A549 (cell line): ENCODE data around the gene PLEKHN1. TPM values are rescaled to one million over a fixed set of nuclear protein-coding genes. Genes with fewer than 3 reads are reported as not detected.
"Not testable (repeated sequence)": the region's sequence is repeated elsewhere in the genome, so short reads cannot be mapped to it uniquely, and the experiment has no call there.

ENCODE experiments used
- ATAC-seq, 2 experiments: fragments of 200-7000 bp in 1 of 2; fragments of >200 bp in 1 of 2; cut with Nextera tagmentation in 1 of 2; cut with Tn5 transposase in 1 of 2; 3 replicates each; pipeline versions ENCODE4 v1.8.0 to v1.9.1; 2018 to 2020; ENCODE audit warnings: mild to moderate bottlenecking in 1 of 2, moderate library complexity in 1 of 2
- CTCF ChIA-PET: fragments of 300-600 bp; sonication (Branson Sonifier 250); formaldehyde crosslinking; extraction: SDS; loops from one replicate; lab custom pipeline; 2021; ENCODE audit warnings: antibody characterized with exemption, inconsistent platforms; lab: Yijun Ruan, JAX
- POLR2A ChIA-PET: fragments of 350-600 bp; formaldehyde crosslinking; extraction: SDS; loops from one replicate; lab custom pipeline; 2021; ENCODE audit warnings: antibody characterized with exemption, inconsistent platforms; lab: Yijun Ruan, JAX
- DNase-seq, 2 experiments: peaks; one replicate each; pipeline versions ENCODE4 v3.0.0 to v3.0.0-alpha.2; 2011 to 2016; ENCODE audit warnings: low read depth in 1 of 2, low spot score in 1 of 2
- FAIRE-seq: peaks from 2 replicates; lab custom pipeline; 2011; peaks lifted over from hg19 to GRCh38; lab: Jason Lieb, UNC
- H3K27ac ChIP-seq, 2 experiments: fragments of >200 bp; sonication (Bioruptor Twin); formaldehyde crosslinking; 3 replicates each; pipeline ENCODE4 v1.5.1; 2016 to 2017
- H3K4me1 ChIP-seq: fragments of >200 bp; sonication (Bioruptor Twin); formaldehyde crosslinking; 3 replicates; pipeline ENCODE4 v1.6.1; 2016
- H3K4me2 ChIP-seq: fragments of >200 bp; sonication (Bioruptor Twin); formaldehyde crosslinking; 3 replicates; pipeline ENCODE4 v1.6.1; 2016
- H3K4me3 ChIP-seq: fragments of >200 bp; sonication (Bioruptor Twin); formaldehyde crosslinking; 3 replicates; pipeline ENCODE4 v1.5.1; 2016
- H3K9me3 ChIP-seq: fragments of >200 bp; sonication (Bioruptor Twin); formaldehyde crosslinking; 3 replicates; pipeline ENCODE4 v1.6.1; 2016
- BHLHE40 ChIP-seq: IDR thresholded peaks from 2 replicates; pipeline ENCODE4 v1.6.1; 2012; ENCODE audit warnings: low read depth, low read length, inconsistent platforms
- CBX2 ChIP-seq: fragments of 200-600 bp; sonication (generic); IDR thresholded peaks from 2 replicates; pipeline ENCODE4 v1.6.1; 2016; ENCODE audit warnings: low read depth, mild to moderate bottlenecking, borderline replicate concordance
- CEBPB ChIP-seq, 2 experiments: fragments of >200 bp in 1 of 2; sonication (Bioruptor Twin) in 1 of 2; formaldehyde crosslinking in 1 of 2; IDR thresholded peaks; 2 replicates each; pipeline ENCODE4 v1.6.1; 2012 to 2016
- CTCF ChIP-seq: fragments of >200 bp; sonication (Bioruptor Twin); formaldehyde crosslinking; IDR thresholded peaks from 3 replicates; pipeline ENCODE4 v1.5.1; 2016
- FOSB ChIP-seq: fragments of 250-450 bp; sonication (Bioruptor Pico); IDR thresholded peaks from 2 replicates; pipeline ENCODE4 v1.5.0; 2020; ENCODE audit warnings: mild to moderate bottlenecking, moderate library complexity
- HES2 ChIP-seq: fragments of >200 bp; sonication (Bioruptor Twin); formaldehyde crosslinking; IDR thresholded peaks from 2 replicates; pipeline ENCODE4 v1.6.1; 2016
- HOXA7 ChIP-seq: fragments of 250-450 bp; sonication (Bioruptor Pico); IDR thresholded peaks from 2 replicates; pipeline ENCODE4 v1.5.0; 2020; ENCODE audit warnings: mild to moderate bottlenecking, moderate library complexity
- RARB ChIP-seq: fragments of 250-450 bp; sonication (Bioruptor Pico); IDR thresholded peaks from 2 replicates; pipeline ENCODE4 v1.8.0; 2021; ENCODE audit warnings: mild to moderate bottlenecking, moderate library complexity
- SMC3 ChIP-seq: fragments of >200 bp; sonication (Bioruptor Twin); formaldehyde crosslinking; IDR thresholded peaks from 3 replicates; pipeline ENCODE4 v1.6.1; 2018; ENCODE audit warnings: inconsistent platforms
- TFCP2L1 ChIP-seq: fragments of 250-450 bp; sonication (Bioruptor Pico); IDR thresholded peaks from 2 replicates; pipeline ENCODE4 v1.5.0; 2021; ENCODE audit warnings: mild to moderate bottlenecking
- WGBS: methylation state at CpG from one replicate; pipeline ENCODE4 v1.1.6; 2017; ENCODE audit errors: missing lambda C conversion rate; 5-methylcytosine and 5-hydroxymethylcytosine counted together
- polyA plus RNA-seq, 4 experiments: library from polyadenylated mRNA; depleted of rRNA in 3 of 4; stranded (reverse); fragments of >200 nt; fragmentation: RNase III in 1 of 4; extraction: RNeasy Plus Mini Kit Qiagen cat#74134 plus additional on column Dnase treatment in 1 of 4; gene quantifications; 2 replicates in 3 of 4; 3 replicates in 1 of 4; pipeline ENCODE4 v1.2.3, GENCODE V29; 2011 to 2017

Gene PLEKHN1
- polyA plus RNA-seq, 2 of the 4 experiments (the other 2 are of a cell fraction) = 0.75 to 3.2 TPM

- POLR2A ChIA-PET = no interaction called here
Observed at GRCh38 chr1:993379-993995, 27.2 kb downstream of the PLEKHN1 start.

GRCh38 chr1:994546-994945 lies 28.3 kb downstream of the PLEKHN1 start:
- ATAC-seq = peak in 1 of 2 experiments; percentile 1; a peak in 2 of 6 replicates
- Histone ChIP-seq H3K4me1 (peaks cover 14% of the 10 kb centered on the region), H3K9me3 (peaks cover 14% of the 10 kb centered on the region; the same call in 2 of the 3 replicates)
- H3K4me3 ChIP-seq, POLR2A ChIA-PET, H3K27ac ChIP-seq, DNase-seq, FAIRE-seq, H3K4me2 ChIP-seq: not testable (repeated sequence)
- 83% methylated on average over 3 of the region's 6 CpGs for WGBS
- CTCF ChIA-PET = interaction anchor here (4.9 kb wide), 1 partner anchor 11 kb away, joined by 48 read pairs; no protein-coding TSS in a partner anchor

More at GRCh38 chr1:993379-993995, 27.2 kb downstream of the PLEKHN1 start:
- Histone ChIP-seq H3K27ac (no peak overlapping the region), H3K4me3 (no peak overlapping the region)
- TF ChIP-seq BHLHE40 = no peak
- no peak for TF ChIP-seq HOXA7 (CRISPR knock-in tag)
- no peak for TF ChIP-seq RARB (CRISPR knock-in tag)
- no peak for TF ChIP-seq TFCP2L1 (CRISPR knock-in tag)
- no peak for TF ChIP-seq HES2
- TF ChIP-seq, all 56 proteins: peak for 0
- no peak overlapping the region for H3K4me2 ChIP-seq
- ATAC-seq (peak; percentile 8 to 14; a peak in 3 of 6 replicates), DNase-seq (no peak), FAIRE-seq (no peak)
- WGBS = 69% methylated on average over 6 of the region's 15 CpGs
- H3K4me1 ChIP-seq = peaks cover 11% of the 10 kb centered on the region
- CTCF ChIA-PET = interaction anchor here (2.4 to 4.9 kb wide), 4 partner anchors 8 to 12 kb away, joined by 7 to 48 read pairs (median 18); no protein-coding TSS in a partner anchor
- peaks cover 14% of the 10 kb centered on the region; the same call in 2 of the 3 replicates for H3K9me3 ChIP-seq

GRCh38 chr1:995665-996633 lies 29.7 kb downstream of the PLEKHN1 start:
- no peak overlapping the region for H3K4me3 ChIP-seq
- FAIRE-seq = no peak
- ATAC-seq = no peak; a peak in 1 of 6 replicates

GRCh38 chr1:996851-997712 lies 30.8 kb downstream of the PLEKHN1 start:
- Histone ChIP-seq H3K9me3 (peaks cover 6% of the 10 kb centered on the region; the same call in 2 of the 3 replicates), H3K4me1 (peaks cover 14% of the 10 kb centered on the region), H3K4me3 (no peak overlapping the region), H3K4me2 (no peak overlapping the region; the same call in 2 of the 3 replicates), H3K27ac (no peak overlapping the region)
- CTCF ChIA-PET = interaction anchor here (1.0 to 4.3 kb wide), 6 partner anchors 10 to 67 kb away, joined by 3 to 33 read pairs (median 6); no protein-coding TSS in a partner anchor
- 78% methylated on average over 14 of the region's 24 CpGs for WGBS
- TF ChIP-seq TFCP2L1 (CRISPR knock-in tag) (peak; percentile 19; the same call in 1 of the 2 replicates), CTCF (no peak)
- POLR2A ChIA-PET = no interaction called here
- ATAC-seq (peak in 1 of 2 experiments; percentile 1; a peak in 2 of 6 replicates), DNase-seq (no peak), FAIRE-seq (no peak)

More at GRCh38 chr1:995665-996633, 29.7 kb downstream of the PLEKHN1 start:
- TF ChIP-seq SMC3 = no peak
- no peak for TF ChIP-seq CEBPB (IDR thresholded peaks at IDR 0.05)
- TF ChIP-seq CBX2 = no peak
- TF ChIP-seq FOSB = peak; percentile 3; the same call in 1 of the 2 replicates
- H3K9me3 ChIP-seq = peaks cover 14% of the 10 kb centered on the region; the same call in 2 of the 3 replicates
- H3K27ac ChIP-seq = 0 out of 6 replicates have a peak overlapping the region, but pooled peaks of 1 of the 2 experiments have one; percentile 46
- peaks cover 14% of the 10 kb centered on the region for H3K4me1 ChIP-seq
- 63% methylated on average over 9 of the region's 30 CpGs for WGBS
- H3K4me2 ChIP-seq = peak overlapping the region; percentile 37; the same call in 2 of the 3 replicates
- DNase-seq = peak in 1 of 2 experiments; percentile 46
- ChIA-PET POLR2A (no interaction called here), CTCF (interaction anchor here (1.7 to 4.9 kb wide), 4 partner anchors 10 to 68 kb away, joined by 4 to 48 read pairs (median 10); no protein-coding TSS in a partner anchor)
